GM23338 (cell line): Measurements from ENCODE around the gene FGFBP1. TPM values are rescaled to one million over a fixed set of nuclear protein-coding genes. Genes with fewer than 3 reads are reported as not detected.

Experiments used
- ATAC-seq: fragments of 200-7000 bp; cut with Tn5 transposase; 3 replicates; pipeline ENCODE4 v1.9.1; 2020
- DNase-seq: peaks from one replicate; pipeline ENCODE4 v3.0.0-alpha.2; 2015; ENCODE audit warnings: low spot score
- H2AFZ ChIP-seq: fragments of 200-600 bp; sonication (generic); 2 replicates; pipeline ENCODE4 v1.8.0; 2016; ENCODE audit warnings: antibody characterized with exemption, mild to moderate bottlenecking, moderate library complexity
- H3F3A ChIP-seq: fragments of 200-600 bp; sonication (generic); replicated peaks from 2 replicates; pipeline ENCODE4 v1.8.0; 2017; ENCODE audit warnings: antibody characterized with exemption, mixed run types, low read depth
- H3K27ac ChIP-seq: fragments of 200-600 bp; sonication (generic); 2 replicates; pipeline ENCODE4 v1.6.1; 2016; ENCODE audit warnings: low read depth
- H3K27me3 ChIP-seq: fragments of 200-600 bp; sonication (generic); 2 replicates; pipeline ENCODE4 v1.8.0; 2016; ENCODE audit warnings: mild to moderate bottlenecking, mixed run types, moderate library complexity; ENCODE audit not compliant: insufficient read depth
- H3K36me3 ChIP-seq: fragments of 200-600 bp; sonication (generic); 2 replicates; pipeline ENCODE4 v1.8.0; 2016; ENCODE audit warnings: mild to moderate bottlenecking; ENCODE audit not compliant: insufficient read depth
- H3K4me1 ChIP-seq: fragments of 200-600 bp; sonication (generic); 2 replicates; pipeline ENCODE4 v1.8.0; 2016; ENCODE audit warnings: mild to moderate bottlenecking, moderate library complexity; ENCODE audit not compliant: insufficient read depth
- H3K4me2 ChIP-seq: fragments of 200-600 bp; sonication (generic); 2 replicates; pipeline ENCODE4 v1.7.1; 2017; ENCODE audit warnings: mixed run types
- H3K4me3 ChIP-seq: fragments of 200-600 bp; sonication (generic); 2 replicates; pipeline ENCODE4 v1.6.1; 2016; ENCODE audit warnings: mixed run types
- H3K79me2 ChIP-seq: fragments of 200-600 bp; sonication (generic); replicated peaks from 2 replicates; pipeline ENCODE4 v1.8.0; 2017; ENCODE audit warnings: mild to moderate bottlenecking; ENCODE audit not compliant: insufficient read depth
- H3K9me2 ChIP-seq: fragments of 200-600 bp; sonication (generic); 2 replicates; pipeline ENCODE4 v1.8.0; 2017; ENCODE audit not compliant: insufficient read depth
- H4K20me1 ChIP-seq: fragments of 200-600 bp; sonication (generic); replicated peaks from 2 replicates; pipeline ENCODE4 v1.8.0; 2017; ENCODE audit warnings: mild to moderate bottlenecking; ENCODE audit not compliant: insufficient read depth
- H3K27ac Mint-ChIP-seq: 2 replicates; pipeline ENCODE4 v1.8.0; 2020; ENCODE audit warnings: inconsistent platforms, mild to moderate bottlenecking, moderate library complexity, mixed read lengths
- H3K27me3 Mint-ChIP-seq: 3 replicates; pipeline ENCODE4 v1.8.0; 2022; ENCODE audit warnings: low read depth, mild to moderate bottlenecking, moderate library complexity, mixed read lengths, inconsistent platforms; ENCODE audit not compliant: insufficient read depth, poor library complexity
- H3K36me3 Mint-ChIP-seq: 3 replicates; pipeline ENCODE4 v1.8.0; 2021; ENCODE audit warnings: low read depth, mild to moderate bottlenecking, inconsistent platforms, moderate library complexity, mixed read lengths
- H3K4me1 Mint-ChIP-seq: 3 replicates; pipeline ENCODE4 v1.8.0; 2020; ENCODE audit warnings: mild to moderate bottlenecking, inconsistent platforms, mixed read lengths
- H3K4me3 Mint-ChIP-seq: 3 replicates; pipeline ENCODE4 v1.8.0; 2021; ENCODE audit warnings: moderate library complexity, mild to moderate bottlenecking, inconsistent platforms, mixed read lengths
- H3K9me3 Mint-ChIP-seq: 3 replicates; pipeline ENCODE4 v1.8.0; 2020; ENCODE audit warnings: moderate library complexity, mild to moderate bottlenecking, inconsistent platforms, mixed read lengths
- EZH2 ChIP-seq: fragments of 200-600 bp; sonication (generic); IDR thresholded peaks from one replicate; pipeline ENCODE4 v1.8.0; 2017; ENCODE audit warnings: antibody characterized with exemption, mild to moderate bottlenecking, low read depth; ENCODE audit not compliant: unreplicated experiment
- NANOG ChIP-seq: IDR thresholded peaks from 2 replicates; pipeline ENCODE4 v1.6.1; 2016; ENCODE audit warnings: antibody characterized with exemption, borderline replicate concordance
- POLR2AphosphoS5 ChIP-seq: IDR thresholded peaks from 2 replicates; pipeline ENCODE4 v1.6.1; 2016; ENCODE audit warnings: antibody characterized with exemption, low read depth
- polyA plus RNA-seq: library from polyadenylated mRNA; unstranded; fragments of >200 nt; fragmentation: Nextera tagmentation; extraction: Ambion mirVana; gene quantifications from 2 replicates; pipeline ENCODE4 v1.2.1, GENCODE V29; 2016
- total RNA-seq: library from RNA; depleted of rRNA; stranded (reverse); fragments of >200 nt; shearing (Covaris generic); gene quantifications from 2 replicates; pipeline ENCODE4 v1.2.3, GENCODE V29; 2014
- TF ChIP-seq, protein P1 (sequence below): fragments of 250-450 bp; sonication (Bioruptor Pico); IDR thresholded peaks from 2 replicates; pipeline ENCODE4 v1.5.0; 2020; ENCODE audit warnings: mild to moderate bottlenecking, moderate library complexity
- TF ChIP-seq, protein P2 (sequence below), 2 experiments: fragments of 200-600 bp in 1 of 2; sonication (generic) in 1 of 2; conservative IDR thresholded peaks; 2 replicates each; pipeline versions ENCODE4 v1.5.1 to v1.6.1; 2016 to 2017; ENCODE audit warnings: antibody characterized with exemption in 2 of 2, low read depth in 2 of 2, mild to moderate bottlenecking in 2 of 2, moderate library complexity in 1 of 2
- TF ChIP-seq, protein P3 (sequence below): IDR thresholded peaks from one replicate; pipeline ENCODE4 v1.6.1; 2018; ENCODE audit warnings: antibody characterized with exemption; ENCODE audit not compliant: unreplicated experiment

Gene FGFBP1
- total and polyA plus RNA-seq, 2 experiments from 2014 or later: 0.15 TPM; not detected in 1

GRCh38 chr4:15907430-15907829 lies 31.1 kb downstream of the FGFBP1 start:
- no peak overlapping the region for H3K27ac ChIP-seq
- H3K79me2 ChIP-seq: no peaks in the 10 kb centered on the region
- peaks cover 6% of the 10 kb centered on the region for H3K4me1 ChIP-seq
- Mint-ChIP-seq H3K36me3 (no peaks in the 10 kb centered on the region), H3K4me3 (no peak overlapping the region), H3K9me3 (peaks cover 13% of the 10 kb centered on the region; the same call in 2 of the 3 replicates), H3K27ac (no peak overlapping the region), H3K4me1 (no peaks in the 10 kb centered on the region), H3K27me3 (peaks cover 9% of the 10 kb centered on the region)
- TF ChIP-seq NANOG: no peak
- TF ChIP-seq POLR2AphosphoS5: no peak
- TF ChIP-seq, protein P1, sequence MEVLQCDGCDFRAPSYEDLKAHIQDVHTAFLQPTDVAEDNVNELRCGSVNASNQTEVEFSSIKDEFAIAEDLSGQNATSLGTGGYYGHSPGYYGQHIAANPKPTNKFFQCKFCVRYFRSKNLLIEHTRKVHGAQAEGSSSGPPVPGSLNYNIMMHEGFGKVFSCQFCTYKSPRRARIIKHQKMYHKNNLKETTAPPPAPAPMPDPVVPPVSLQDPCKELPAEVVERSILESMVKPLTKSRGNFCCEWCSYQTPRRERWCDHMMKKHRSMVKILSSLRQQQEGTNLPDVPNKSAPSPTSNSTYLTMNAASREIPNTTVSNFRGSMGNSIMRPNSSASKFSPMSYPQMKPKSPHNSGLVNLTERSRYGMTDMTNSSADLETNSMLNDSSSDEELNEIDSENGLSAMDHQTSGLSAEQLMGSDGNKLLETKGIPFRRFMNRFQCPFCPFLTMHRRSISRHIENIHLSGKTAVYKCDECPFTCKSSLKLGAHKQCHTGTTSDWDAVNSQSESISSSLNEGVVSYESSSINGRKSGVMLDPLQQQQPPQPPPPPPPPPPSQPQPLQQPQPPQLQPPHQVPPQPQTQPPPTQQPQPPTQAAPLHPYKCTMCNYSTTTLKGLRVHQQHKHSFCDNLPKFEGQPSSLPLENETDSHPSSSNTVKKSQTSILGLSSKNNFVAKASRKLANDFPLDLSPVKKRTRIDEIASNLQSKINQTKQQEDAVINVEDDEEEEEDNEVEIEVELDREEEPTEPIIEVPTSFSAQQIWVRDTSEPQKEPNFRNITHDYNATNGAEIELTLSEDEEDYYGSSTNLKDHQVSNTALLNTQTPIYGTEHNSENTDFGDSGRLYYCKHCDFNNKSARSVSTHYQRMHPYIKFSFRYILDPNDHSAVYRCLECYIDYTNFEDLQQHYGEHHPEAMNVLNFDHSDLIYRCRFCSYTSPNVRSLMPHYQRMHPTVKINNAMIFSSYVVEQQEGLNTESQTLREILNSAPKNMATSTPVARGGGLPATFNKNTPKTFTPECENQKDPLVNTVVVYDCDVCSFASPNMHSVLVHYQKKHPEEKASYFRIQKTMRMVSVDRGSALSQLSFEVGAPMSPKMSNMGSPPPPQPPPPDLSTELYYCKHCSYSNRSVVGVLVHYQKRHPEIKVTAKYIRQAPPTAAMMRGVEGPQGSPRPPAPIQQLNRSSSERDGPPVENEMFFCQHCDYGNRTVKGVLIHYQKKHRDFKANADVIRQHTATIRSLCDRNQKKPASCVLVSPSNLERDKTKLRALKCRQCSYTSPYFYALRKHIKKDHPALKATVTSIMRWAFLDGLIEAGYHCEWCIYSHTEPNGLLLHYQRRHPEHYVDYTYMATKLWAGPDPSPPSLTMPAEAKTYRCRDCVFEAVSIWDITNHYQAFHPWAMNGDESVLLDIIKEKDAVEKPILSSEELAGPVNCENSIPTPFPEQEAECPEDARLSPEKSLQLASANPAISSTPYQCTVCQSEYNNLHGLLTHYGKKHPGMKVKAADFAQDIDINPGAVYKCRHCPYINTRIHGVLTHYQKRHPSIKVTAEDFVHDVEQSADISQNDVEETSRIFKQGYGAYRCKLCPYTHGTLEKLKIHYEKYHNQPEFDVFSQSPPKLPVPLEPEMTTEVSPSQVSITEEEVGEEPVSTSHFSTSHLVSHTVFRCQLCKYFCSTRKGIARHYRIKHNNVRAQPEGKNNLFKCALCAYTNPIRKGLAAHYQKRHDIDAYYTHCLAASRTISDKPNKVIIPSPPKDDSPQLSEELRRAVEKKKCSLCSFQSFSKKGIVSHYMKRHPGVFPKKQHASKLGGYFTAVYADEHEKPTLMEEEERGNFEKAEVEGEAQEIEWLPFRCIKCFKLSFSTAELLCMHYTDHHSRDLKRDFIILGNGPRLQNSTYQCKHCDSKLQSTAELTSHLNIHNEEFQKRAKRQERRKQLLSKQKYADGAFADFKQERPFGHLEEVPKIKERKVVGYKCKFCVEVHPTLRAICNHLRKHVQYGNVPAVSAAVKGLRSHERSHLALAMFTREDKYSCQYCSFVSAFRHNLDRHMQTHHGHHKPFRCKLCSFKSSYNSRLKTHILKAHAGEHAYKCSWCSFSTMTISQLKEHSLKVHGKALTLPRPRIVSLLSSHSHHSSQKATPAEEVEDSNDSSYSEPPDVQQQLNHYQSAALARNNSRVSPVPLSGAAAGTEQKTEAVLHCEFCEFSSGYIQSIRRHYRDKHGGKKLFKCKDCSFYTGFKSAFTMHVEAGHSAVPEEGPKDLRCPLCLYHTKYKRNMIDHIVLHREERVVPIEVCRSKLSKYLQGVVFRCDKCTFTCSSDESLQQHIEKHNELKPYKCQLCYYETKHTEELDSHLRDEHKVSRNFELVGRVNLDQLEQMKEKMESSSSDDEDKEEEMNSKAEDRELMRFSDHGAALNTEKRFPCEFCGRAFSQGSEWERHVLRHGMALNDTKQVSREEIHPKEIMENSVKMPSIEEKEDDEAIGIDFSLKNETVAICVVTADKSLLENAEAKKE (CRISPR knock-in tag): no peak
- TF ChIP-seq EZH2: no peak
- TF ChIP-seq, protein P2, sequence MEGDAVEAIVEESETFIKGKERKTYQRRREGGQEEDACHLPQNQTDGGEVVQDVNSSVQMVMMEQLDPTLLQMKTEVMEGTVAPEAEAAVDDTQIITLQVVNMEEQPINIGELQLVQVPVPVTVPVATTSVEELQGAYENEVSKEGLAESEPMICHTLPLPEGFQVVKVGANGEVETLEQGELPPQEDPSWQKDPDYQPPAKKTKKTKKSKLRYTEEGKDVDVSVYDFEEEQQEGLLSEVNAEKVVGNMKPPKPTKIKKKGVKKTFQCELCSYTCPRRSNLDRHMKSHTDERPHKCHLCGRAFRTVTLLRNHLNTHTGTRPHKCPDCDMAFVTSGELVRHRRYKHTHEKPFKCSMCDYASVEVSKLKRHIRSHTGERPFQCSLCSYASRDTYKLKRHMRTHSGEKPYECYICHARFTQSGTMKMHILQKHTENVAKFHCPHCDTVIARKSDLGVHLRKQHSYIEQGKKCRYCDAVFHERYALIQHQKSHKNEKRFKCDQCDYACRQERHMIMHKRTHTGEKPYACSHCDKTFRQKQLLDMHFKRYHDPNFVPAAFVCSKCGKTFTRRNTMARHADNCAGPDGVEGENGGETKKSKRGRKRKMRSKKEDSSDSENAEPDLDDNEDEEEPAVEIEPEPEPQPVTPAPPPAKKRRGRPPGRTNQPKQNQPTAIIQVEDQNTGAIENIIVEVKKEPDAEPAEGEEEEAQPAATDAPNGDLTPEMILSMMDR (conservative IDR thresholded peaks at IDR 0.05; ENCODE audit: low read depth in 2 of 2): no peak
- TF ChIP-seq, protein P3, sequence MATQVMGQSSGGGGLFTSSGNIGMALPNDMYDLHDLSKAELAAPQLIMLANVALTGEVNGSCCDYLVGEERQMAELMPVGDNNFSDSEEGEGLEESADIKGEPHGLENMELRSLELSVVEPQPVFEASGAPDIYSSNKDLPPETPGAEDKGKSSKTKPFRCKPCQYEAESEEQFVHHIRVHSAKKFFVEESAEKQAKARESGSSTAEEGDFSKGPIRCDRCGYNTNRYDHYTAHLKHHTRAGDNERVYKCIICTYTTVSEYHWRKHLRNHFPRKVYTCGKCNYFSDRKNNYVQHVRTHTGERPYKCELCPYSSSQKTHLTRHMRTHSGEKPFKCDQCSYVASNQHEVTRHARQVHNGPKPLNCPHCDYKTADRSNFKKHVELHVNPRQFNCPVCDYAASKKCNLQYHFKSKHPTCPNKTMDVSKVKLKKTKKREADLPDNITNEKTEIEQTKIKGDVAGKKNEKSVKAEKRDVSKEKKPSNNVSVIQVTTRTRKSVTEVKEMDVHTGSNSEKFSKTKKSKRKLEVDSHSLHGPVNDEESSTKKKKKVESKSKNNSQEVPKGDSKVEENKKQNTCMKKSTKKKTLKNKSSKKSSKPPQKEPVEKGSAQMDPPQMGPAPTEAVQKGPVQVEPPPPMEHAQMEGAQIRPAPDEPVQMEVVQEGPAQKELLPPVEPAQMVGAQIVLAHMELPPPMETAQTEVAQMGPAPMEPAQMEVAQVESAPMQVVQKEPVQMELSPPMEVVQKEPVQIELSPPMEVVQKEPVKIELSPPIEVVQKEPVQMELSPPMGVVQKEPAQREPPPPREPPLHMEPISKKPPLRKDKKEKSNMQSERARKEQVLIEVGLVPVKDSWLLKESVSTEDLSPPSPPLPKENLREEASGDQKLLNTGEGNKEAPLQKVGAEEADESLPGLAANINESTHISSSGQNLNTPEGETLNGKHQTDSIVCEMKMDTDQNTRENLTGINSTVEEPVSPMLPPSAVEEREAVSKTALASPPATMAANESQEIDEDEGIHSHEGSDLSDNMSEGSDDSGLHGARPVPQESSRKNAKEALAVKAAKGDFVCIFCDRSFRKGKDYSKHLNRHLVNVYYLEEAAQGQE: no peak
- H4K20me1 ChIP-seq: no peaks in the 10 kb centered on the region
- peaks cover 10% of the 10 kb centered on the region for H3K9me2 ChIP-seq
- no peak overlapping the region for H3K4me3 ChIP-seq
- DNase-seq (no peak), ATAC-seq (no peak)
- no peaks in the 10 kb centered on the region for H3K27me3 ChIP-seq
- H3F3A ChIP-seq: 0 out of 2 replicates have a peak, but pooled peaks cover 3% of the 10 kb centered on the region
- peaks cover 5% of the 10 kb centered on the region; the same call in 1 of the 2 replicates for H3K36me3 ChIP-seq
- H3K4me2 ChIP-seq: no peak overlapping the region
- no peak overlapping the region for H2AFZ ChIP-seq
